Measurements from ENCODE around the gene P2RY12. TPM values are rescaled to one million over a fixed set of nuclear protein-coding genes. Genes with fewer than 3 reads are reported as not detected.

P2RY12 gene
- total and polyA plus RNA-seq, 2 donors (not counting 1 experiment from before 2014, with no cell fraction given), result 0.42 to 0.79 TPM

DNA sequence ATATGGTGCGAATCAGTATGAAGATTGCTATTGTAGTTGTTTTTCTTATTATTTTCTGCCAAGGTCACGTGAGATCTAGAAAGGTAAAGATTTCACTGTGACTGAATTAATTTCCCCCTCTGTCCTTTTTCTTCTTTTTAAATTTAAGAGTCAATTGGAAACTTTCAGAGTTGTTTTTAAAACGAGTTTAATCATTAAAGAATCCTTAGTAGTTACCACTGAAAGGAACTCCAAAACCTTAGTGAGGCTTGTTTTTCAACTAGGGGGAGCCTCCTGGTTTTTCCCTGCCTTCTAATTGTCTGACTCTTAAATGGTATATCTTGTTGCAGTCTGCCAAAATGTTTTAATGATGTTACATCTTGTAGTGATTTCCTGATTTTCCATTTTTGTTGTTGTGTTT lies 17.6 kb downstream of the P2RY12 start:
- ChIA-PET POLR2A (no interaction called here), CTCF (no interaction called here)
- no peak overlapping the region for H3K27ac ChIP-seq (ENCODE audit: low read length in 2 of 2)
- H3K36me3 ChIP-seq (replicated peaks in 1 of 2; ENCODE audit: control extremely low read depth in 1 of 2, control insufficient read depth in 1 of 2, extremely low read depth in 1 of 2, insufficient read depth in 2 of 2, low read length in 1 of 2), result no peaks in the 10 kb centered on the region
- H4K20me1 ChIP-seq (ENCODE audit: control insufficient read depth, insufficient read depth, low read length, poor library complexity, severe bottlenecking), result no peaks in the 10 kb centered on the region
- ATAC-seq (ENCODE audit: low read depth), result no peak
- intact Hi-C loops (cut with micrococcal nuclease), result no loop called here
- H3K79me2 ChIP-seq (ENCODE audit: control insufficient read depth, insufficient read depth, low read length), result no peaks in the 10 kb centered on the region
- no peak for DNase-seq
- H3K27me3 ChIP-seq (replicated peaks in 1 of 4; ENCODE audit: control extremely low read depth in 1 of 4, control insufficient read depth in 3 of 4, insufficient read depth in 4 of 4, low read length in 3 of 4), result no peaks in the 10 kb centered on the region
- no CpG with 5 or more reads among the region's 3 CpGs for WGBS (ENCODE audit: insufficient coverage)
- no peak for TF ChIP-seq EZH2 (IDR thresholded peaks at IDR 0.05; ENCODE audit: borderline replicate concordance, insufficient read depth, low read depth, low read length, poor library complexity, severe bottlenecking)
- no peak overlapping the region for H3K9ac ChIP-seq (ENCODE audit: low read length)
- Mint-ChIP-seq H3K4me3 (no peak overlapping the region), H3K27me3 (no peaks in the 10 kb centered on the region), H3K27ac (no peak overlapping the region), H3K4me1 (no peaks in the 10 kb centered on the region), H3K9me3 (ENCODE audit: insufficient read depth) (no peaks in the 10 kb centered on the region)
- no peak overlapping the region for H2AFZ ChIP-seq (ENCODE audit: insufficient read depth, low read depth, low read length, poor library complexity, severe bottlenecking)
- no peaks in the 10 kb centered on the region for H3K4me1 ChIP-seq (ENCODE audit: control insufficient read depth in 2 of 2, insufficient read depth in 2 of 2, low read length in 2 of 2)
- H3K4me3 ChIP-seq (ENCODE audit: control extremely low read depth in 1 of 5, extremely low read depth in 1 of 5, insufficient read depth in 1 of 5, low read depth in 2 of 5, low read length in 4 of 5), result no peak overlapping the region
- H3K9me3 ChIP-seq (ENCODE audit: control extremely low read depth in 1 of 3, control insufficient read depth in 2 of 3, insufficient read depth in 1 of 3, low read length in 2 of 3), result no peaks in the 10 kb centered on the region
- no peak overlapping the region for H3K4me2 ChIP-seq (replicated peaks; ENCODE audit: low read depth, low read length, poor library complexity, severe bottlenecking)

DNA sequence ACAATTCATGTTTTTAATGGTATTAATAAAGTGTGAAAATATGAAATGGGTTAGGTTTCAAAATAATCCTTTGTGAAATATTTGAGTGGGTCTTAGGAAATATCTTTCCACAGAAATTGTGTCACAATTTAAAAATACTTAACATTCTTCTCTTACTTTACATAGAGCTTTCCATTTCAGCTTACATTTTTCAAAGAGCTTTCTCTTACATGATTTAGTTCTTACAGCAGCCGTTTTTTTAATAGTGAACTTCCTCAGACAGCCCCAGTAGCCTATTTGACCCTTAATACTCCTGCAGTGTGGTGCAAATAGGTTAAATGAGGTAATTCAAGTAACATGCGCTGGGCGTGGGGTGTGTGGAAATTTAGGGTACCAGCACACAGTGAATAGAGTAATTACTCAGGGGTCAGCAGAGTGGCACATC lies 21.8 kb downstream of the P2RY12 start:
- Mint-ChIP-seq H3K27me3 (no peaks in the 10 kb centered on the region), H3K4me1 (peaks cover 4% of the 10 kb centered on the region), H3K4me3 (no peak overlapping the region), H3K27ac (no peak overlapping the region), H3K9me3 (ENCODE audit: insufficient read depth) (no peaks in the 10 kb centered on the region)
- TF ChIP-seq EZH2 (IDR thresholded peaks at IDR 0.05; ENCODE audit: borderline replicate concordance, insufficient read depth, low read depth, low read length, poor library complexity, severe bottlenecking), result no peak
- no CpG with 5 or more reads among the region's 3 CpGs for WGBS (ENCODE audit: insufficient coverage)
- Histone ChIP-seq H3K9me3 (ENCODE audit: control extremely low read depth in 1 of 3, control insufficient read depth in 2 of 3, insufficient read depth in 1 of 3, low read length in 2 of 3) (no peaks in the 10 kb centered on the region), H3K36me3 (replicated peaks in 1 of 2; ENCODE audit: control extremely low read depth in 1 of 2, control insufficient read depth in 1 of 2, extremely low read depth in 1 of 2, insufficient read depth in 2 of 2, low read length in 1 of 2) (no peaks in the 10 kb centered on the region), H3K27ac (ENCODE audit: low read length in 2 of 2) (no peak overlapping the region), H2AFZ (ENCODE audit: insufficient read depth, low read depth, low read length, poor library complexity, severe bottlenecking) (no peak overlapping the region), H3K4me3 (ENCODE audit: control extremely low read depth in 1 of 5, extremely low read depth in 1 of 5, insufficient read depth in 1 of 5, low read depth in 2 of 5, low read length in 4 of 5) (no peak overlapping the region), H3K79me2 (ENCODE audit: control insufficient read depth, insufficient read depth, low read length) (no peaks in the 10 kb centered on the region), H3K27me3 (replicated peaks in 1 of 4; ENCODE audit: control extremely low read depth in 1 of 4, control insufficient read depth in 3 of 4, insufficient read depth in 4 of 4, low read length in 3 of 4) (no peaks in the 10 kb centered on the region), H3K4me1 (ENCODE audit: control insufficient read depth in 2 of 2, insufficient read depth in 2 of 2, low read length in 2 of 2) (no peaks in the 10 kb centered on the region), H4K20me1 (ENCODE audit: control insufficient read depth, insufficient read depth, low read length, poor library complexity, severe bottlenecking) (no peaks in the 10 kb centered on the region), H3K9ac (ENCODE audit: low read length) (no peak overlapping the region), H3K4me2 (replicated peaks; ENCODE audit: low read depth, low read length, poor library complexity, severe bottlenecking) (no peak overlapping the region)
- DNase-seq, result no peak
- POLR2A ChIA-PET, result no interaction called here
- intact Hi-C loops (cut with micrococcal nuclease), result no loop called here
- ATAC-seq (ENCODE audit: low read depth), result no peak
- CTCF ChIA-PET, result interaction anchor here (1.0 to 1.1 kb wide), 2 partner anchors 10 to 35 kb away, joined by 3 to 4 read pairs; no protein-coding TSS in a partner anchor
